Measurements from ENCODE around the gene PIK3AP1.

The PIK3AP1 gene

GRCh38 chr10:96655461-96656197 lies 64.7 kb downstream of the PIK3AP1 start:
- Histone ChIP-seq H3K9me3 (ENCODE audit: control insufficient read depth, insufficient read depth, low read length) (no peaks in the 10 kb centered on the region; the same call in 1 of the 2 replicates), H3K4me1 (ENCODE audit: control insufficient read depth, insufficient read depth, low read length) (no peaks in the 10 kb centered on the region), H3K27me3 (ENCODE audit: control insufficient read depth, insufficient read depth, low read length) (no peaks in the 10 kb centered on the region), H3K4me3 (ENCODE audit: low read depth, low read length) (no peak overlapping the region), H3K36me3 (ENCODE audit: control insufficient read depth, insufficient read depth, low read length) (no peaks in the 10 kb centered on the region), H3K9ac (ENCODE audit: low read depth, low read length) (no peak overlapping the region), H3K27ac (ENCODE audit: low read depth, low read length) (no peak overlapping the region)

- H3K4me3 ChIP-seq (ENCODE audit: low read depth, low read length) = no peak overlapping the region
- no peaks in the 10 kb centered on the region for H3K4me1 ChIP-seq (ENCODE audit: control insufficient read depth, insufficient read depth, low read length)
- no peaks in the 10 kb centered on the region; the same call in 1 of the 2 replicates for H3K9me3 ChIP-seq (ENCODE audit: control insufficient read depth, insufficient read depth, low read length)
- no peak overlapping the region for H3K9ac ChIP-seq (ENCODE audit: low read depth, low read length)
- no peak overlapping the region for H3K27ac ChIP-seq (ENCODE audit: low read depth, low read length)
- no peaks in the 10 kb centered on the region for H3K36me3 ChIP-seq (ENCODE audit: control insufficient read depth, insufficient read depth, low read length)
- H3K27me3 ChIP-seq (ENCODE audit: control insufficient read depth, insufficient read depth, low read length) = no peaks in the 10 kb centered on the region
These were observed 68.3 kb downstream of the PIK3AP1 start for GRCh38 chr10:96651998-96652431.

GRCh38 chr10:96650958-96651357 lies 69.4 kb downstream of the PIK3AP1 start:
- Histone ChIP-seq H3K9ac (ENCODE audit: low read depth, low read length) (no peak overlapping the region), H3K4me1 (ENCODE audit: control insufficient read depth, insufficient read depth, low read length) (no peaks in the 10 kb centered on the region), H3K4me3 (ENCODE audit: low read depth, low read length) (no peak overlapping the region), H3K36me3 (ENCODE audit: control insufficient read depth, insufficient read depth, low read length) (no peaks in the 10 kb centered on the region), H3K9me3 (ENCODE audit: control insufficient read depth, insufficient read depth, low read length) (no peaks in the 10 kb centered on the region; the same call in 1 of the 2 replicates), H3K27ac (ENCODE audit: low read depth, low read length) (no peak overlapping the region), H3K27me3 (ENCODE audit: control insufficient read depth, insufficient read depth, low read length) (no peaks in the 10 kb centered on the region)

GRCh38 chr10:96648297-96648696 lies 72.0 kb downstream of the PIK3AP1 start:
- no peak overlapping the region for H3K4me3 ChIP-seq (ENCODE audit: low read depth, low read length)
- no peaks in the 10 kb centered on the region for H3K36me3 ChIP-seq (ENCODE audit: control insufficient read depth, insufficient read depth, low read length)
- H3K27ac ChIP-seq (ENCODE audit: low read depth, low read length) = no peak overlapping the region
- no peaks in the 10 kb centered on the region for H3K9me3 ChIP-seq (ENCODE audit: control insufficient read depth, insufficient read depth, low read length)
- H3K27me3 ChIP-seq (ENCODE audit: control insufficient read depth, insufficient read depth, low read length) = no peaks in the 10 kb centered on the region
- no peak overlapping the region for H3K9ac ChIP-seq (ENCODE audit: low read depth, low read length)
- H3K4me1 ChIP-seq (ENCODE audit: control insufficient read depth, insufficient read depth, low read length) = no peaks in the 10 kb centered on the region

- no peak overlapping the region for H3K4me3 ChIP-seq (ENCODE audit: low read depth, low read length)
- no peak overlapping the region for H3K27ac ChIP-seq (ENCODE audit: low read depth, low read length)
- no peak overlapping the region for H3K9ac ChIP-seq (ENCODE audit: low read depth, low read length)
- H3K9me3 ChIP-seq (ENCODE audit: control insufficient read depth, insufficient read depth, low read length) = no peaks in the 10 kb centered on the region
- H3K27me3 ChIP-seq (ENCODE audit: control insufficient read depth, insufficient read depth, low read length) = no peaks in the 10 kb centered on the region
- H3K4me1 ChIP-seq (ENCODE audit: control insufficient read depth, insufficient read depth, low read length) = no peaks in the 10 kb centered on the region
- H3K36me3 ChIP-seq (ENCODE audit: control insufficient read depth, insufficient read depth, low read length) = no peaks in the 10 kb centered on the region
These were observed 72.8 kb downstream of the PIK3AP1 start for GRCh38 chr10:96647466-96647865.

- Histone ChIP-seq H3K9me3 (ENCODE audit: control insufficient read depth, insufficient read depth, low read length) (no peaks in the 10 kb centered on the region), H3K9ac (ENCODE audit: low read depth, low read length) (no peak overlapping the region), H3K4me3 (ENCODE audit: low read depth, low read length) (no peak overlapping the region), H3K4me1 (ENCODE audit: control insufficient read depth, insufficient read depth, low read length) (no peaks in the 10 kb centered on the region), H3K27me3 (ENCODE audit: control insufficient read depth, insufficient read depth, low read length) (no peaks in the 10 kb centered on the region), H3K36me3 (ENCODE audit: control insufficient read depth, insufficient read depth, low read length) (no peaks in the 10 kb centered on the region), H3K27ac (ENCODE audit: low read depth, low read length) (no peak overlapping the region)
These were observed 73.6 kb downstream of the PIK3AP1 start for GRCh38 chr10:96646751-96647166.

GRCh38 chr10:96646301-96646700 lies 74.0 kb downstream of the PIK3AP1 start:
- Histone ChIP-seq H3K36me3 (ENCODE audit: control insufficient read depth, insufficient read depth, low read length) (no peaks in the 10 kb centered on the region), H3K4me3 (ENCODE audit: low read depth, low read length) (no peak overlapping the region), H3K9me3 (ENCODE audit: control insufficient read depth, insufficient read depth, low read length) (no peaks in the 10 kb centered on the region), H3K27me3 (ENCODE audit: control insufficient read depth, insufficient read depth, low read length) (no peaks in the 10 kb centered on the region), H3K4me1 (ENCODE audit: control insufficient read depth, insufficient read depth, low read length) (no peaks in the 10 kb centered on the region), H3K27ac (ENCODE audit: low read depth, low read length) (no peak overlapping the region), H3K9ac (ENCODE audit: low read depth, low read length) (no peak overlapping the region)

GRCh38 chr10:96645191-96645721 lies 75.1 kb downstream of the PIK3AP1 start:
- Histone ChIP-seq H3K9ac (ENCODE audit: low read depth, low read length) (no peak overlapping the region), H3K36me3 (ENCODE audit: control insufficient read depth, insufficient read depth, low read length) (no peaks in the 10 kb centered on the region), H3K27ac (ENCODE audit: low read depth, low read length) (no peak overlapping the region)

GRCh38 chr10:96643920-96644319 lies 76.4 kb downstream of the PIK3AP1 start:
- H3K27ac ChIP-seq (ENCODE audit: low read depth, low read length) = no peak overlapping the region
- no peak overlapping the region for H3K9ac ChIP-seq (ENCODE audit: low read depth, low read length)
- H3K9me3 ChIP-seq (ENCODE audit: control insufficient read depth, insufficient read depth, low read length) = no peaks in the 10 kb centered on the region
- no peaks in the 10 kb centered on the region for H3K27me3 ChIP-seq (ENCODE audit: control insufficient read depth, insufficient read depth, low read length)
- no peak overlapping the region for H3K4me3 ChIP-seq (ENCODE audit: low read depth, low read length)
- no peaks in the 10 kb centered on the region for H3K36me3 ChIP-seq (ENCODE audit: control insufficient read depth, insufficient read depth, low read length)
- H3K4me1 ChIP-seq (ENCODE audit: control insufficient read depth, insufficient read depth, low read length) = no peaks in the 10 kb centered on the region

More at GRCh38 chr10:96645191-96645721, 75.1 kb downstream of the PIK3AP1 start:
- Histone ChIP-seq H3K4me3 (ENCODE audit: low read depth, low read length) (no peak overlapping the region), H3K9me3 (ENCODE audit: control insufficient read depth, insufficient read depth, low read length) (no peaks in the 10 kb centered on the region), H3K27me3 (ENCODE audit: control insufficient read depth, insufficient read depth, low read length) (no peaks in the 10 kb centered on the region), H3K4me1 (ENCODE audit: control insufficient read depth, insufficient read depth, low read length) (no peaks in the 10 kb centered on the region)

- Histone ChIP-seq H3K36me3 (ENCODE audit: control insufficient read depth, insufficient read depth, low read length) (no peaks in the 10 kb centered on the region), H3K27me3 (ENCODE audit: control insufficient read depth, insufficient read depth, low read length) (no peaks in the 10 kb centered on the region), H3K27ac (ENCODE audit: low read depth, low read length) (no peak overlapping the region), H3K9ac (ENCODE audit: low read depth, low read length) (no peak overlapping the region), H3K4me1 (ENCODE audit: control insufficient read depth, insufficient read depth, low read length) (no peaks in the 10 kb centered on the region), H3K9me3 (ENCODE audit: control insufficient read depth, insufficient read depth, low read length) (no peaks in the 10 kb centered on the region), H3K4me3 (ENCODE audit: low read depth, low read length) (no peak overlapping the region)
These were observed 77.3 kb downstream of the PIK3AP1 start for GRCh38 chr10:96642973-96643372.

GRCh38 chr10:96642530-96642929 lies 77.8 kb downstream of the PIK3AP1 start:
- no peaks in the 10 kb centered on the region for H3K9me3 ChIP-seq (ENCODE audit: control insufficient read depth, insufficient read depth, low read length)
- H3K27ac ChIP-seq (ENCODE audit: low read depth, low read length) = no peak overlapping the region
- H3K4me3 ChIP-seq (ENCODE audit: low read depth, low read length) = no peak overlapping the region
- H3K27me3 ChIP-seq (ENCODE audit: control insufficient read depth, insufficient read depth, low read length) = no peaks in the 10 kb centered on the region
- H3K36me3 ChIP-seq (ENCODE audit: control insufficient read depth, insufficient read depth, low read length) = no peaks in the 10 kb centered on the region
- no peak overlapping the region for H3K9ac ChIP-seq (ENCODE audit: low read depth, low read length)
- H3K4me1 ChIP-seq (ENCODE audit: control insufficient read depth, insufficient read depth, low read length) = no peaks in the 10 kb centered on the region

Measured in HUES48 (cell line).